Peyer's patch (tissue), 4 donors: Measurements from ENCODE around the gene SCFD2. TPM values are rescaled to one million over a fixed set of nuclear protein-coding genes. Genes with fewer than 3 reads are reported as not detected.

ENCODE experiments used
- DNase-seq, 3 donors: peaks; one replicate each; pipeline ENCODE4 v3.0.0-alpha.2; 2017 to 2019
- H3K27ac ChIP-seq, 4 donors: fragments of 200-600 bp; sonication (generic); one replicate each; pipeline ENCODE4 v1.5.1; 2016 to 2019
- H3K27me3 ChIP-seq, 2 donors: fragments of 200-600 bp; sonication (generic); one replicate each; pipeline ENCODE4 v1.5.1; 2019
- H3K36me3 ChIP-seq, 3 donors: fragments of 200-600 bp; sonication (generic); one replicate each; pipeline ENCODE4 v1.5.1; 2016 to 2019
- H3K4me1 ChIP-seq, 4 donors: fragments of 200-600 bp; sonication (generic); one replicate each; pipeline ENCODE4 v1.5.1; 2016 to 2019
- H3K4me3 ChIP-seq, 4 donors: fragments of 200-600 bp; sonication (generic); 1 replicate in 3 of 4; 2 replicates in 1 of 4; pipeline ENCODE4 v1.5.1; 2016 to 2019; ENCODE audit warnings: mild to moderate bottlenecking in 1 of 4
- H3K9me3 ChIP-seq, 4 donors: fragments of 200-600 bp; sonication (generic); one replicate each; pipeline ENCODE4 v1.5.1; 2016 to 2019; ENCODE audit warnings: mild to moderate bottlenecking in 1 of 4
- POLR2A ChIP-seq, 2 donors: fragments of 450-650 bp; IDR thresholded peaks; one replicate each; pipeline ENCODE4 v1.5.1; 2017; ENCODE audit warnings: antibody characterized with exemption in 2 of 2, mild to moderate bottlenecking in 2 of 2, moderate library complexity in 2 of 2
- total RNA-seq, 4 donors: library from RNA; depleted of rRNA; stranded (reverse); fragments of >200 nt; gene quantifications; one replicate each; pipeline ENCODE4 v1.1.0, GENCODE V29; 2016
- TF ChIP-seq, protein P1 (sequence below), 6 experiments: fragments of 450-650 bp in 4 of 6; fragments of 200-600 bp in 2 of 6; sonication (generic) in 1 of 6; IDR thresholded peaks; one replicate each; pipeline ENCODE4 v1.5.1; 2017 to 2019; ENCODE audit warnings: antibody characterized with exemption in 6 of 6, mild to moderate bottlenecking in 3 of 6, moderate library complexity in 1 of 6

Gene SCFD2
- total RNA-seq, 4 donors from 2014 or later: 17.3 to 165 (median 30.1) TPM

DNA sequence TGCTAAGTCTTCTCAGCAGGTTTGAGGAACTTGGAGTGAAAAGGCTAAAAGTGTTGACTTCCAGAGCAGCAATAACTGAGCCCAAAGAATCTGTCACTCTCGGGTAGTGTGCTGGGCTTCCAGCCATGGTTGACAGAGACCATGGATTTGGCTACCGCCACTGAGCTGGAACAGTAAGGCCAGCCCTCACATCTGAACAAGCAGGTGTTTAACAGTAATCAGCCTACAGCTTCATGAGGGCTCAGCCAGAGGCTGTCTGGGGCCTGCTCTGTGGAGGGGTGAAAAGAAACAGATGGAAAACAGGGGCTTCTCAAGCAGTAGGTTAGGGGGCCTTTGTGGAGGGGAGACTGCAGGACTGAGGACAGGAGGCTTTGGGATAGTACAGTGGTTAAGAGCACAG lies 488.8 kb downstream of the SCFD2 start:
- H3K4me1 ChIP-seq: no peaks in the 10 kb centered on the region
- no peak for DNase-seq
- no peak for TF ChIP-seq POLR2A (IDR thresholded peaks at IDR 0.05)
- TF ChIP-seq, protein P1, sequence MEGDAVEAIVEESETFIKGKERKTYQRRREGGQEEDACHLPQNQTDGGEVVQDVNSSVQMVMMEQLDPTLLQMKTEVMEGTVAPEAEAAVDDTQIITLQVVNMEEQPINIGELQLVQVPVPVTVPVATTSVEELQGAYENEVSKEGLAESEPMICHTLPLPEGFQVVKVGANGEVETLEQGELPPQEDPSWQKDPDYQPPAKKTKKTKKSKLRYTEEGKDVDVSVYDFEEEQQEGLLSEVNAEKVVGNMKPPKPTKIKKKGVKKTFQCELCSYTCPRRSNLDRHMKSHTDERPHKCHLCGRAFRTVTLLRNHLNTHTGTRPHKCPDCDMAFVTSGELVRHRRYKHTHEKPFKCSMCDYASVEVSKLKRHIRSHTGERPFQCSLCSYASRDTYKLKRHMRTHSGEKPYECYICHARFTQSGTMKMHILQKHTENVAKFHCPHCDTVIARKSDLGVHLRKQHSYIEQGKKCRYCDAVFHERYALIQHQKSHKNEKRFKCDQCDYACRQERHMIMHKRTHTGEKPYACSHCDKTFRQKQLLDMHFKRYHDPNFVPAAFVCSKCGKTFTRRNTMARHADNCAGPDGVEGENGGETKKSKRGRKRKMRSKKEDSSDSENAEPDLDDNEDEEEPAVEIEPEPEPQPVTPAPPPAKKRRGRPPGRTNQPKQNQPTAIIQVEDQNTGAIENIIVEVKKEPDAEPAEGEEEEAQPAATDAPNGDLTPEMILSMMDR (IDR thresholded peaks at IDR 0.05): no peak

DNA sequence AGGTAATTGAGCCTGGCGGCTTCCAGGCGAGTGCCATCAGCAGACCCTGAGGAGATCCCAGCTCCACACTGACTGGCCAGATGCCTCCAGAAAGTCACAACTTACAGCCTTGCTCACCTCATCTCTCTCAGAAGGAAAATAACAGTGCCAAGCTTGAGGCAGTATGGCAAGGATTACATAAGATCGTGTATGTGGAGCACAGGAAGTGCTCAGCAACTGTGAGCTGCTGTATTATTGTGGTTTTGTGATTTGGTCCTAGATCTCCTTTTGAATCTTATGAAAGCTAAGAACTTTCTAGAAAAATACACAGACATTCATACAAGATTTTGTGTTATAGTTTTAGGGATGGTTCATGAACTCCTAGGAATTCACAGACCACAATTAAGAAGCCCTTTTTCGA lies 489.8 kb downstream of the SCFD2 start:
- TF ChIP-seq, protein P1 (IDR thresholded peaks at IDR 0.05): no peak
- no peak for TF ChIP-seq POLR2A (IDR thresholded peaks at IDR 0.05)
- no peaks in the 10 kb centered on the region for H3K9me3 ChIP-seq
- no peaks in the 10 kb centered on the region for H3K4me1 ChIP-seq
- H3K27me3 ChIP-seq: no peaks in the 10 kb centered on the region
- no peak for DNase-seq
- no peak overlapping the region for H3K4me3 ChIP-seq
- no peak overlapping the region for H3K27ac ChIP-seq
- no peaks in the 10 kb centered on the region for H3K36me3 ChIP-seq

More for the DNA sequence above, 488.8 kb downstream of the SCFD2 start:
- no peak overlapping the region for H3K4me3 ChIP-seq
- H3K27me3 ChIP-seq: no peaks in the 10 kb centered on the region
- H3K27ac ChIP-seq: no peak overlapping the region
- no peaks in the 10 kb centered on the region for H3K9me3 ChIP-seq
- H3K36me3 ChIP-seq: no peaks in the 10 kb centered on the region

DNA sequence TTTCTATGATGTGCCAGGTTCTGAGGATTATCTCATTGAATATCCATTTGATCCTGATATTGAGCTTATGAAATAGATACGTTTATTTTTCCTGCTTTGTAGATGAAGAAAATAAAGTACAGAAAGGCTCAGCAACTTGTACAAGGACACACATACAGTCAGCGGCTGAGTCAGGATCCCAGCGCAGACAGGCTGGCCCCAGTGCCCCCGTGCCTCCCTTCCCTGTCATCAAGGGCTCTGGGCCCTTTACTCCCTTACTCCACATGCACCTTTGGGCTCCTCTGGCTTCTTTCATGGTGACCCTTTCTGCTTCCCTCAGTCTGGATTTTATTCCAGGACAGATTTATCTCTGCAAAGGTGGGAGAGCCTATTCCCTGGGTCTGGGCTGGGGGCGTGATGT lies 490.9 kb downstream of the SCFD2 start:
- H3K9me3 ChIP-seq: no peaks in the 10 kb centered on the region
- H3K4me3 ChIP-seq: no peak overlapping the region
- no peaks in the 10 kb centered on the region for H3K27me3 ChIP-seq
- no peak for TF ChIP-seq POLR2A (IDR thresholded peaks at IDR 0.05)
- TF ChIP-seq, protein P1 (IDR thresholded peaks at IDR 0.05): no peak
- no peak overlapping the region for H3K27ac ChIP-seq
- no peaks in the 10 kb centered on the region for H3K36me3 ChIP-seq
- DNase-seq: no peak
- no peaks in the 10 kb centered on the region for H3K4me1 ChIP-seq

DNA sequence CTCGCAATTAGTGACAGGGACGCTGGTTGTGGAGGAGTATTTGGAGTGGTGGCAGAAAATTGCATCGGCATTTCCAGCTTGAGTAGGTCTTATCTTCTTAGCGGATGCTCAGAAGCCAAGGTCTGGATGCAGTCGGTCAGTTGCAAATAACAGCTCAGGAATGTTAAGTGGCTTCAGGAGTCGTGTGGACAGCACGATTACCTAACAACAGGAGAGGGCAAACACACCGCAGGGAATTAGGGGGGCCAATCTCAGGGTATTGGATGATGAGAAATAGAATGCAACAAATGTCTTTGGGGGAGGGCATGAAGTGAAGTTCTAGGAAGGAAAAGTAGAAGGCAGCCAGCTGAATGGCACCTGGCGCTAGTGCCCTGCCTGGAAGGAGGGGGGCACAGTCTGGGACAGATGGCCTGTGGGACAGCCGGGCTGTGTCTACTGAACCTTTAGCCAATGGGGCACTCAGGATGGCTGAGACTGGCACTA lies 492.0 kb downstream of the SCFD2 start:
- Histone ChIP-seq H3K36me3 (no peaks in the 10 kb centered on the region), H3K4me1 (peaks cover 0 to 3% (median 0%) of the 10 kb centered on the region in 4 donors), H3K27ac (no peak overlapping the region), H3K27me3 (no peaks in the 10 kb centered on the region), H3K9me3 (no peaks in the 10 kb centered on the region), H3K4me3 (no peak overlapping the region)
- no peak for DNase-seq
- TF ChIP-seq POLR2A (IDR thresholded peaks at IDR 0.05): no peak
- TF ChIP-seq, protein P1 (IDR thresholded peaks at IDR 0.05): no peak

DNA sequence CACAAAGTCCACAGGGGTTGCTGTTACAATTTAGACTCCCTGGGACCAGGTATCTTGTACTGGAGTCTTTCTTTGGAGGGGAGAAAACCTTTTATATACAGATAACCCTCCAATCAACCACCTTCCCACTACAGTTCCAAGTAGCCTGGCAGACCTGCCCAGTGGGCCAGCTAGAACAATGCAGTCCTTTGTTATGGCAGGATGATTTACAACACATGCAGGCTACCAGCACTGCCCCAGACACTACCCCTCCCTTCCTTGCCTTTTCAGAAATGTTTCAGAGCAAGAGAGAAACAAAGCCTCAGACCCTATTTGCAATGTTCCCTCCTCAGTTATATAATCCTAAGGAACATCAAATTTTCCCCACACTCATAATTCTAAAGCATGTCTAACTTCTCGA lies 492.7 kb downstream of the SCFD2 start:
- Histone ChIP-seq H3K27ac (no peak overlapping the region), H3K27me3 (no peaks in the 10 kb centered on the region), H3K4me3 (no peak overlapping the region), H3K4me1 (peaks cover 0 to 3% (median 0%) of the 10 kb centered on the region in 4 donors), H3K36me3 (no peaks in the 10 kb centered on the region), H3K9me3 (no peaks in the 10 kb centered on the region)
- TF ChIP-seq POLR2A (IDR thresholded peaks at IDR 0.05): no peak
- TF ChIP-seq, protein P1 (IDR thresholded peaks at IDR 0.05): no peak
- no peak for DNase-seq

DNA sequence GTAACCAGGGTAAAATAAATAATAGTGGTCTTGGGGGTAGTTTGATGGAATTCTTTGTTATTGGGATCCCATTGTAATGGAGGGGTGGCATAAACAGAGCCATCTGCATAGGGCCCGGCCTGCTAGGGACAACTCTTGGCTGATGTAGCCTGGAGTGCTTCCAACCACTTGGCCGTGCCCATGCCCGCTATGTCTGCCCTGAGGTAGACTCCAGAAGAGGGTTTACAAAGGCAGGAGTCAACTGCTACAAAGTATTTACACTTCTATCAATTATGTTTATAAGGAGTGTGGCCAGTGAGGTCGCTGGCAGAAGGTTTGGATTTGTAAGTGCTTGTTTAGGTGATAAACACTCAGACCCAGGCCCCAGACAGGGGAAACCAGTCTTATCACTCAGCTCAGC lies 495.6 kb downstream of the SCFD2 start:
- Histone ChIP-seq H3K27me3 (no peaks in the 10 kb centered on the region), H3K36me3 (no peaks in the 10 kb centered on the region), H3K4me1 (peaks cover 0 to 3% (median 0%) of the 10 kb centered on the region in 4 donors), H3K9me3 (no peaks in the 10 kb centered on the region), H3K27ac (no peak overlapping the region), H3K4me3 (no peak overlapping the region)
- DNase-seq: no peak
- TF ChIP-seq, protein P1 (IDR thresholded peaks at IDR 0.05): no peak
- no peak for TF ChIP-seq POLR2A (IDR thresholded peaks at IDR 0.05)
